Measurements from ENCODE around the gene FOSL1.
A peak's percentile ranks its signal among the peaks of the same experiment; 100 is the strongest.

The FOSL1 gene

DNA sequence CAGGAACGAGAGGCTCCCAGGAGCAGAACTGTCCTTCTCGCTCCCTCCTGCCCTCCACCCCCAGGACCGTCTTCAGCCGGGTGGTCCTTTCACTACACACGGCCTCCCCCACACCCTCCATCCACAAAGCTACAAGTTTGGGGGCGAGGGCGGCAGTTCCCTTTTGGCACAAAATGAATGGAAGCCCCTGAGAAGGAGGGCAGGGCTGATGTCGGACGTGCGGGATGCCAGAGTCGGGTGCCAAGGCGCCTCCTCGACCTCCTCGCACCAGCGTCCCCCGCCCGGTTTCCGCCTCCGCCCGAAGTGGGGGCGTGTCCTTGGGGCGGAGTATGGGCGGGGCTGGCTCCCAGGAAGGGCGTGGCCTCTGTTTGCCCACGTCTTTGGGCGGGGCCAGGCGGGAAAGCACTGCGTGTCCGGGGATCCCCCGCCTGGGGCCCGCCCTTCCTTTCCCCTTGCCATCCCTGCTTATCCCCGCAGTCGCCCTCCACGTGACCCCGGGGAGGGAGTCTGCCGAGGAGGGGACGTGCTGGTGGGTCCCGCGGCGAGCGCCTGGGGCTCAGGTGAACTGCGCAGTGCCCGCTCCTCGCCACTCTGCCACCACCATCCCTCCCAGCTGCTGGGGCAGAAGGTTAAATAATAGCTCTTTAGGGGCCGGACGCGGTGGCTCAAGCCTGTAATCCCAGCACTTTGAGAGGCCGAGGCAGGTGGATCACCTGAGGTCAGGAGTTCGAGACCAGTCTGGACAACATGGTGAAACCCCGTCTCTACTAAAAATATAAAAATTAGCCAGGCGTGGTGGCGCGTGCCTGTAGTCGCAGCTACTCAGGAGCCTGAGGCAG lies 26.7 kb downstream of the FOSL1 start:
- Histone ChIP-seq H3K9me3 (ENCODE audit: control insufficient read depth in 2 of 2, low read length in 2 of 2) (no peaks in the 10 kb centered on the region), H3K9ac (ENCODE audit: low read length in 2 of 2) (peak overlapping the region; percentile 74 to 89), H3K27ac (ENCODE audit: low read length) (peak overlapping the region; percentile 89), H3K36me3 (ENCODE audit: control insufficient read depth in 2 of 2, insufficient read depth in 2 of 2, low read length in 2 of 2) (peaks cover 14 to 16% of the 10 kb centered on the region in 2 donors), H3K4me3 (ENCODE audit: low read length in 2 of 2) (peak overlapping the region; percentile 77 to 88), H3K27me3 (ENCODE audit: control insufficient read depth in 1 of 2, insufficient read depth in 2 of 2, low read length in 2 of 2) (no peaks in the 10 kb centered on the region), H3K4me1 (ENCODE audit: control insufficient read depth, insufficient read depth, low read length) (peaks cover 39% of the 10 kb centered on the region)

DNA sequence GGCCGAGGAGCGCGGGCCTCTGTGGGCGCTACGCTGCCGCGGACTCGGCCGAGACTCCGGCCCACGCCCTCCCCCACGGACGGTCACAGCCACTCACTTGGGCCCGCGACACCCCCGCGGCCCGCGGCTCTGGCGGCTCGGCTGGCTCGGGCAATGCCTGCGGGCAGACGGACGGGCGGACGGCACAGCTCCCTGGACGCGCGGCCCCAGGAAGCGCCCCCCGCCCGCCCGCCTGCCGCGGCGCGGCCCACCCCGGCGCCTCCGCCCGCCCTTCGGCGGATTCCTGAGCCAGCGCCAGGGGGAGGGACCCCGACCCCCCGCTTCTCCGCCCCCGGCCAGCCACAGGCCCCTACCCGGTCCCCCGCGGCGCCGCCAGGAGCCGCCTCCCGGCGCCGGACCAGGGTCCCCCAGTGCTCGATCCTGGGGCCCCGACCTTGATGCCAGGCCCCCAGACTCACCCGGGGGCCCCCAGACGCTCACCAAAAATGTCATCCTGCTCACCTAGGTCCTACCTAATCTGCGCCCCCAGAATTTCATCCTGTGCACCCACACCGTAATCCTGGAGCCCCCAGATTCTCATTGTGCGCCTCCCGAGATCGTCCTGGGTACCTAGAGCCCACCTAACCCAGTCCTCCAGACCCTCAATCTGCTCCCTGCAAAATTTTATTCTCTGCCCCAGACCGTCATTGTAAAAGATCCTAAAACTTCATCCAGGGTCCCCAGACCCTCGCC lies 27.4 kb downstream of the FOSL1 start, which contains the start of gene EFEMP2:
TSS of gene EFEMP2 (minus strand) at position 215 of the 732 bp plus-strand sequence. CDS start 446 bp downstream, outside the sequence.
- Histone ChIP-seq H3K27me3 (ENCODE audit: control insufficient read depth in 1 of 2, insufficient read depth in 2 of 2, low read length in 2 of 2) (no peaks in the 10 kb centered on the region), H3K4me3 (ENCODE audit: low read length in 2 of 2) (peak within 1 kb of the TSS; percentile 77 to 88), H3K36me3 (ENCODE audit: control insufficient read depth in 2 of 2, insufficient read depth in 2 of 2, low read length in 2 of 2) (peaks cover 20% of the 10 kb centered on the region in 2 donors), H3K27ac (ENCODE audit: low read length) (peak within 1 kb of the TSS; percentile 89), H3K9me3 (ENCODE audit: control insufficient read depth in 2 of 2, low read length in 2 of 2) (no peaks in the 10 kb centered on the region), H3K4me1 (ENCODE audit: control insufficient read depth, insufficient read depth, low read length) (peaks cover 44% of the 10 kb centered on the region), H3K9ac (ENCODE audit: low read length in 2 of 2) (peak within 1 kb of the TSS; percentile 88 to 89)

DNA sequence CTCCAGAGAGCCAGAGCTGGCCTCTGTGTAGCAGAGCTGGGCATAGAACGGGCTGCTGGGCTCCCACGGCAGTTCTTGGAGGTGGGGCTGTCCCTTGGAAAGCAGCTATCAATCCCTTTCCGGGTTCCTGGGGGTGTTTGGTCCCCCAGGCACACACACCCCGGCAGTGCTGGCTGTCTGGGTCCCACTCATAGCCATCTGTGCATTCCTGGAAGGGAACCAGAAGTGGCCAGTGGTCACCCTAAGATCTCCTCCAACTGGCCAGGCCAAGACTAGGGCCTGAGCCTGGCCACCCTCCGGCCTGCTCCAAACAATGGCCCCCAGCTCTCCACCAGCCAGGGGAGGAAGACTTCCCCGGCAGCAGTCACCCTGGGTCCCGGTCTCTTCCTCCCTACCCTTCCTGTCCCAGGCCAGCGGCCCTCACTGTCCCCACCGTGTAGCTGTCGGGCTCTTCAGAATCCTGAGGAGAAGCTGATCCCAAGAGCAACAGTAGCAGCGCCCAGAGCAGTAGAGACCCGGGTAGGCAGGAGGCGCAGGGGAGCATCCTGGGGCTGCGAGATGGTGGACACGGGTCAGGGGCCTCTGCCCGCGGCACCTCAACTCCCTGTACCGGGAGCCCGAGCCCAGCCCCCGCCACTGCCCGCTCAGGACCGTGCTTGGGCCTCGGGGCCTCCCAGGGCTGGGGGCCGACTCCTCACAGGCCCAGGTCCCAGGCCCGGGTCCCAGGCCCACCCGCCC lies 28.2 kb downstream of the FOSL1 start:
- Histone ChIP-seq H3K27ac (ENCODE audit: low read length) (peak overlapping the region; percentile 89), H3K9ac (ENCODE audit: low read length in 2 of 2) (peak overlapping the region; percentile 88 to 89), H3K27me3 (ENCODE audit: control insufficient read depth in 1 of 2, insufficient read depth in 2 of 2, low read length in 2 of 2) (no peaks in the 10 kb centered on the region), H3K4me1 (ENCODE audit: control insufficient read depth, insufficient read depth, low read length) (peaks cover 44% of the 10 kb centered on the region), H3K9me3 (ENCODE audit: control insufficient read depth in 2 of 2, low read length in 2 of 2) (no peaks in the 10 kb centered on the region), H3K36me3 (ENCODE audit: control insufficient read depth in 2 of 2, insufficient read depth in 2 of 2, low read length in 2 of 2) (peaks cover 23 to 25% of the 10 kb centered on the region in 2 donors), H3K4me3 (ENCODE audit: low read length in 2 of 2) (peak overlapping the region; percentile 73 to 88)

DNA sequence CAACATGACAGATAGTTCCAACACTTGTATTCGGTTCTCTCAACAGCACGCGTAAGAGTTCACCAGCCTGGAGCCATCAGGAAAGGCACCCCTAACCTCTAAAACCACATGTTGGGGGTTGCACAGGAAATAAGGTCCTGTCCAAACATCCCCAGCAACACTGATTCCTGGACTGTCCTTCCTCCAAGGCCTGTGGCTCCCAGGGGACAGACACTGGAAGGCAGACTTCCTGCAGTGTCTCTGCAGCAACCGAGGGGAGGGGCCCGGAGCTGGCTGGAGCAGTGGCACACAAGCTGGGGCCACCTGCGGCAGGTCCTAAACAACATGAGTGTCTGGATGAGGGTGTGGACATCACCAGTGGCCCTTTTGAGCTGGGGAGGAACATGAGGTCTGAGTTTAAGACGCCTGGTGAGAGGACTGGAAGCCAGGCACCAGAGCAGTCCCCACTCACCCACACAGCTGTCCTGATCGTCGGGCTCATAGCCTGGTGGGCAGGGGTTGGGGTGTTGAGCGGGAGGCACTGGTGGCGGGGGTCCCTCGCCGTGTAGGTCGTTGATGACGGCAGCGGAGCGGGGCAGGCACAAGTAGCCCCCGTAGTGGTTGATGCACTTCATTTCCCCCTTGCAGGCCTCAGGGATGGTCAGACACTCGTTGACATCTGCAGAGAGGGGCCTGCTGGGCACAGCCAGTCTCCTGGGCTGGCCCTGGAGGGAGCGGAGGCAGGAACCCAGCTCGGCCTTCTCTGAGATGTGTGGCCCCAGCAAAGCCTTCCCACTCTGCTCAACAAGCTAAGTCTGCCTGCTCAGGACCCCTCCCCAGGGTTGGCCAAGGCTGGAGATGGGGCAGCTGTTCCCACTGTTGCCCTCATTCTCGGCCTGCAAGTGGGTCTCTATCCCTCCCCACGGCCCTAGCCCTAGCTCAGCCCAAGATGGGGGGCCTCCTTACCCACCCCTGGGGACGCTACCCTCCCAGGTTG lies 29.2 kb downstream of the FOSL1 start:
- peaks cover 28% of the 10 kb centered on the region in 2 donors for H3K36me3 ChIP-seq (ENCODE audit: control insufficient read depth in 2 of 2, insufficient read depth in 2 of 2, low read length in 2 of 2)
- peak overlapping the region; percentile 73 to 88 for H3K4me3 ChIP-seq (ENCODE audit: low read length in 2 of 2)
- H3K9ac ChIP-seq (ENCODE audit: low read length in 2 of 2), result peak overlapping the region; percentile 88 to 89
- H3K4me1 ChIP-seq (ENCODE audit: control insufficient read depth, insufficient read depth, low read length), result peaks cover 44% of the 10 kb centered on the region
- peak overlapping the region; percentile 89 for H3K27ac ChIP-seq (ENCODE audit: low read length)
- no peaks in the 10 kb centered on the region for H3K27me3 ChIP-seq (ENCODE audit: control insufficient read depth in 1 of 2, insufficient read depth in 2 of 2, low read length in 2 of 2)
- H3K9me3 ChIP-seq (ENCODE audit: control insufficient read depth in 2 of 2, low read length in 2 of 2), result no peaks in the 10 kb centered on the region

DNA sequence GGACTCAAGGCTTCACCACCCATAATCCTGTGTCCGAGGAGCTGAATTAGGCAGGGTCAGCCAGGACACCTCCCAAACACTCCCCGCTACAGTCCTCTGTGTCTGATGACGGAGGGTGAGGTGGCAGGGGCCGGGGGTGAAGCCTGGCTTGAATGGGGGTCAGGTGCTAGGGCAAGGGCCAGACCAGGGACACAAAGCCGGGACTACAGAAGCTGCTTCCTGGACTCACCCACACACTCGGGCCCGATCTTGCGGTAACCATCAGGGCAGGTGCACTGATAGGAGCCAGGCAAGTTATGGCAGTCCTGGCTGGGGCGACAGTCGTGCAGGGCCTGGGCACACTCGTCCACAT lies 29.9 kb downstream of the FOSL1 start:
- H3K4me3 ChIP-seq (ENCODE audit: low read length in 2 of 2), result peak overlapping the region in 1 of 2 donors; percentile 15
- H3K36me3 ChIP-seq (ENCODE audit: control insufficient read depth in 2 of 2, insufficient read depth in 2 of 2, low read length in 2 of 2), result peaks cover 31 to 35% of the 10 kb centered on the region in 2 donors
- no peaks in the 10 kb centered on the region for H3K27me3 ChIP-seq (ENCODE audit: control insufficient read depth in 1 of 2, insufficient read depth in 2 of 2, low read length in 2 of 2)
- H3K4me1 ChIP-seq (ENCODE audit: control insufficient read depth, insufficient read depth, low read length), result peaks cover 44% of the 10 kb centered on the region
- no peaks in the 10 kb centered on the region for H3K9me3 ChIP-seq (ENCODE audit: control insufficient read depth in 2 of 2, low read length in 2 of 2)
- no peak overlapping the region for H3K9ac ChIP-seq (ENCODE audit: low read length in 2 of 2)
- H3K27ac ChIP-seq (ENCODE audit: low read length), result peak overlapping the region; percentile 89

DNA sequence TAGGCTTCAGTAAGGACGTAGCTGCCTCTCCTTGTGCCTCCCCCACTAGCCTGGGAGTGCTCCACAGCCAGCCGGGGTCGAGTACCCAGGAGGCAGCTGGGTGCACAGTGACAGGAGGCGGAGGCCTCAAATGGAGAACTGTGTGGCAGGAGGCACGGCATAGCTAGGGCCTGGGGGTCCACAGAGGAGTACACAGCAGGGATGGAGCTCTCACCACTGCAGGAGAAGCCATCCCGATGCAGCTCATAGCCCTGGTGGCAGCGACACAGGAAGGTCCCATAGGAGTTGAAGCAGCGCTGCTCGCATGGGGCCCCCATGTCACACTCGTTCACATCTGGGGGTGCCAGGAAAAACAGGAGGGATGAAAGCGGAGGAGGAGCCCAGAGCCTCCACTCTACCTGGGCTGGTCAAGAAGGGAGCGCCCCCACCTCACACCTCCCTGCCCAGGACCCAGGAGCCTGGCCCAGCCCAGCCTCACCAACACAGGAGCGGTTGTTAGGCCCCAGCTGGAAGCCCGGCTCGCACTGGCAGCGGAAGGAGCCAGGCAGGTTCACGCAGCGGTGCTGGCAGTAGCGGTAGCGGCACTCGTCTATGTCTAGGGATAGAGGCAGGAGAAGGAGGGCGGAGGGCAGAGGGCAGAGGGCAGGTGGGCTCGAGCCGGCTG lies 30.4 kb downstream of the FOSL1 start:
- H3K4me1 ChIP-seq (ENCODE audit: control insufficient read depth, insufficient read depth, low read length), result peaks cover 44% of the 10 kb centered on the region
- peaks cover 36 to 40% of the 10 kb centered on the region in 2 donors for H3K36me3 ChIP-seq (ENCODE audit: control insufficient read depth in 2 of 2, insufficient read depth in 2 of 2, low read length in 2 of 2)
- H3K27me3 ChIP-seq (ENCODE audit: control insufficient read depth in 1 of 2, insufficient read depth in 2 of 2, low read length in 2 of 2), result no peaks in the 10 kb centered on the region
- peak overlapping the region; percentile 89 for H3K27ac ChIP-seq (ENCODE audit: low read length)
- no peak overlapping the region for H3K9ac ChIP-seq (ENCODE audit: low read length in 2 of 2)
- H3K4me3 ChIP-seq (ENCODE audit: low read length in 2 of 2), result no peak overlapping the region
- H3K9me3 ChIP-seq (ENCODE audit: control insufficient read depth in 2 of 2, low read length in 2 of 2), result no peaks in the 10 kb centered on the region

DNA sequence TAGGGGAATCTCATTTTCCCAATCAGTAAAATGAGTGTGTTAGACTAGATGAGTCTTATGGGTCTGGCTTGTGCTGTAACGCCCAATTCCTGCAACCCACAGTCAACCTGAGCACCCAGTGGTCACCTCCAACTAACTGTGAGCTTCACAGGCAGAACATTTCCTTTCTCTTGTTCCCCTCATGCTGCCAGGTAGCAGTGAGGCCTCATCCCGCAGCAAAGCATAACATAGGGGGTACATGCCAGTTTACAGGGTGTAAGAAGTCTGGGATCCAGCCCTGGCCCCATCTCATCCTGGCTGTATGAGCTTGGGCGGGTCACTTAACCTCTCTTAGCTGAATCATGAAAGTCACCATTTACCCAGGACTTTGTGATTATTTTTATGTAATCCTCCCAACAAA lies 31.3 kb downstream of the FOSL1 start:
- H3K27me3 ChIP-seq (ENCODE audit: control insufficient read depth in 1 of 2, insufficient read depth in 2 of 2, low read length in 2 of 2), result no peaks in the 10 kb centered on the region
- peaks cover 47% of the 10 kb centered on the region for H3K4me1 ChIP-seq (ENCODE audit: control insufficient read depth, insufficient read depth, low read length)
- H3K4me3 ChIP-seq (ENCODE audit: low read length in 2 of 2), result no peak overlapping the region
- peak overlapping the region; percentile 31 for H3K27ac ChIP-seq (ENCODE audit: low read length)
- peaks cover 42 to 48% of the 10 kb centered on the region in 2 donors for H3K36me3 ChIP-seq (ENCODE audit: control insufficient read depth in 2 of 2, insufficient read depth in 2 of 2, low read length in 2 of 2)
- H3K9ac ChIP-seq (ENCODE audit: low read length in 2 of 2), result no peak overlapping the region
- H3K9me3 ChIP-seq (ENCODE audit: control insufficient read depth in 2 of 2, low read length in 2 of 2), result no peaks in the 10 kb centered on the region

DNA sequence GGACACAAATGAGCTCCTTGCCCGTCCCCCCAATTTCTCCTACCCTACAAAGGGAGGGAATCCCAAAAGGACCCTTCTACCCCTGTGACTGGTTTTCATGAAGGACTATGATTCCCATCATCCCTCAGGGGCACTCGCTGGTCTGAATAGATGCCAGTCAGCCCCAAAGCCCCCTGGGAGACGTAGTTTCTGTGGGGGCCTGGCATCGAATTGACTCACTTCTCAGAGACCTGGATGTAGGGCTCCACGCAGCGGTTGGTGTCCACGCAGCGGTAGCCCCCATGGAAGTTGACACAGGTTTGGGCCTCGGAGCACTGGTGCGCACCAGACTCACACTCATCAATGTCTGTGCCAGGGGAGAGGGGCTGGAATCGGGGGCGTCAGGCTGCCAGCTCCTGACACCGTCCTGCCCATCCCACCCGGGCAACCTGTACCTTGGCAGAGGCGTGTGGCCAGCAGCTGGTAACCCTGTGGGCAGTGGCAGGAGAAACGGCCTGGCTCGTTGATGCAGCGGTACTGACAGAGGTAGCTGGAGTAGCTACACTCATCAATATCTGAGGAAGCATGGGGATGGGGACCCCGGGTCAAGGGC lies 32.0 kb downstream of the FOSL1 start:
- Histone ChIP-seq H3K27me3 (ENCODE audit: control insufficient read depth in 1 of 2, insufficient read depth in 2 of 2, low read length in 2 of 2) (no peaks in the 10 kb centered on the region), H3K27ac (ENCODE audit: low read length) (peak overlapping the region; percentile 31), H3K9me3 (ENCODE audit: control insufficient read depth in 2 of 2, low read length in 2 of 2) (no peaks in the 10 kb centered on the region), H3K4me1 (ENCODE audit: control insufficient read depth, insufficient read depth, low read length) (peaks cover 43% of the 10 kb centered on the region), H3K4me3 (ENCODE audit: low read length in 2 of 2) (no peak overlapping the region), H3K36me3 (ENCODE audit: control insufficient read depth in 2 of 2, insufficient read depth in 2 of 2, low read length in 2 of 2) (peaks cover 47 to 54% of the 10 kb centered on the region in 2 donors), H3K9ac (ENCODE audit: low read length in 2 of 2) (no peak overlapping the region)

DNA sequence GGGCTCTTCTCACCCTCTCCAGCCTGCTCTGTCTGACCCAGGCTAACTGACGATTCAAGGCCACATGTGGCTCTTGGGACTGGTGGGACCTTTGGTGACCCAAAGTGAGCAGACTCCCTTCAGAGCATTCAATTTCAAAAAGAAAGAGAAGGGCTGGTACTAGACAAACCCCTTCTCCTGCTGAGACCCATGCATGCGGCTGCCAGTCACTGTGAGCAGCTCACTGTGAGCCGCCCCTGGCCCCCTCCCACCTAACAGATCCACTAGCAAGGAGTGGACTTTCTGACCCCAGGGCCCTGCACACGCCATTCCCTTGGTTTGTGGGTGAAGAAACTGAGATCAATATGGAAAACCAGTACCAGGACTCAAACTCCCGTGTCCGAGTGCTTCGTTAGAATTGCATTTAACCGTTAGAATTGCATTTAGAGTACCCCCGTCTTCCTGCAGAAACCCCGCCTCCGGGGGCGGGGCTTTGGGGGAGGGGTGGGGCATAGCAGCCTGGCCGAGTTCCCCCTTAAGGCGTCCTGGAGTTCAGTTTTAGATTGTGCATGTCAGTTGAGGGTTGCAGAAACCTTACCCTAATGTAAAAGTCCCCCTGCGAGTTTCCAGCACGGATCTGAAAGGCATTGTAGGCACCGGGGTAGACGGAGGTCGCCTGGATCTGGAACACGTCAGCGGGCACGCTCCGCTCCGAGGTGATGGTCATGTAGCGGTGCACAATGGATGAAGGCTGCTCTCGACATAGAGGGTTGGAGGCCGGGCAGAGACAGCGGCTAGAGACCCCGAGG lies 32.7 kb downstream of the FOSL1 start:
- no peaks in the 10 kb centered on the region for H3K27me3 ChIP-seq (ENCODE audit: control insufficient read depth in 1 of 2, insufficient read depth in 2 of 2, low read length in 2 of 2)
- peaks cover 53 to 57% of the 10 kb centered on the region in 2 donors for H3K36me3 ChIP-seq (ENCODE audit: control insufficient read depth in 2 of 2, insufficient read depth in 2 of 2, low read length in 2 of 2)
- H3K9me3 ChIP-seq (ENCODE audit: control insufficient read depth in 2 of 2, low read length in 2 of 2), result no peaks in the 10 kb centered on the region
- H3K9ac ChIP-seq (ENCODE audit: low read length in 2 of 2), result no peak overlapping the region
- H3K27ac ChIP-seq (ENCODE audit: low read length), result peak overlapping the region; percentile 18
- H3K4me1 ChIP-seq (ENCODE audit: control insufficient read depth, insufficient read depth, low read length), result peaks cover 48% of the 10 kb centered on the region
- H3K4me3 ChIP-seq (ENCODE audit: low read length in 2 of 2), result no peak overlapping the region
